ENCODE results near the gene C7orf25. TPM values are rescaled to one million over a fixed set of nuclear protein-coding genes. Genes with fewer than 3 reads are reported as not detected.

Gene C7orf25
- total RNA-seq, result 10 to 100 TPM; 10.9 to 13.6 (median 11.8) TPM

- no peaks in the 10 kb centered on the region for H3K36me3 ChIP-seq
- peak; percentile 91 to 96 for DNase-seq (ENCODE audit: low spot score in 2 of 2)
- H3K27ac ChIP-seq, result peak within 1 kb of the TSS; percentile 68 to 78
- intact Hi-C loops (cut with DNase I; ENCODE audit: low total_unique reads), result no loop called here
- peak within 1 kb of the TSS; percentile 75 to 92 (median 76) for H3K4me3 ChIP-seq
- H3K4me1 ChIP-seq, result peaks cover 0 to 8% of the 10 kb centered on the region in 2 donors
- H3K27me3 ChIP-seq, result no peaks in the 10 kb centered on the region
- no peaks in the 10 kb centered on the region for H3K9me3 ChIP-seq
- TF ChIP-seq, protein P1, sequence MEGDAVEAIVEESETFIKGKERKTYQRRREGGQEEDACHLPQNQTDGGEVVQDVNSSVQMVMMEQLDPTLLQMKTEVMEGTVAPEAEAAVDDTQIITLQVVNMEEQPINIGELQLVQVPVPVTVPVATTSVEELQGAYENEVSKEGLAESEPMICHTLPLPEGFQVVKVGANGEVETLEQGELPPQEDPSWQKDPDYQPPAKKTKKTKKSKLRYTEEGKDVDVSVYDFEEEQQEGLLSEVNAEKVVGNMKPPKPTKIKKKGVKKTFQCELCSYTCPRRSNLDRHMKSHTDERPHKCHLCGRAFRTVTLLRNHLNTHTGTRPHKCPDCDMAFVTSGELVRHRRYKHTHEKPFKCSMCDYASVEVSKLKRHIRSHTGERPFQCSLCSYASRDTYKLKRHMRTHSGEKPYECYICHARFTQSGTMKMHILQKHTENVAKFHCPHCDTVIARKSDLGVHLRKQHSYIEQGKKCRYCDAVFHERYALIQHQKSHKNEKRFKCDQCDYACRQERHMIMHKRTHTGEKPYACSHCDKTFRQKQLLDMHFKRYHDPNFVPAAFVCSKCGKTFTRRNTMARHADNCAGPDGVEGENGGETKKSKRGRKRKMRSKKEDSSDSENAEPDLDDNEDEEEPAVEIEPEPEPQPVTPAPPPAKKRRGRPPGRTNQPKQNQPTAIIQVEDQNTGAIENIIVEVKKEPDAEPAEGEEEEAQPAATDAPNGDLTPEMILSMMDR (IDR thresholded peaks at IDR 0.05), result no peak
- peak; percentile 64 to 80 (median 79) for TF ChIP-seq POLR2AphosphoS5 (IDR thresholded peaks at IDR 0.05)
Observed at GRCh38 chr7:42911454-42912447, at the start of gene C7orf25. C7orf25 (minus strand) TSS chr7:42912070; CDS start chr7:42910900, 1,170 bp downstream.

GRCh38 chr7:42961170-42961569 lies 49.3 kb upstream of the C7orf25 start:
- TF ChIP-seq POLR2A (IDR thresholded peaks at IDR 0.05), result no peak
- TF ChIP-seq, protein P1 (IDR thresholded peaks at IDR 0.05), result no peak
- no peak for TF ChIP-seq POLR2AphosphoS5 (IDR thresholded peaks at IDR 0.05)

GRCh38 chr7:42960762-42961161 lies 48.9 kb upstream of the C7orf25 start:
- peaks cover 0 to 4% of the 10 kb centered on the region in 2 donors for H3K9me3 ChIP-seq
- no peak for DNase-seq (ENCODE audit: low spot score in 2 of 2)
- H3K4me1 ChIP-seq, result no peaks in the 10 kb centered on the region
- no peaks in the 10 kb centered on the region for H3K27me3 ChIP-seq
- H3K27ac ChIP-seq, result no peak overlapping the region
- no peak overlapping the region for H3K4me3 ChIP-seq
- TF ChIP-seq, protein P1 (IDR thresholded peaks at IDR 0.05), result no peak
- TF ChIP-seq POLR2A (IDR thresholded peaks at IDR 0.05), result no peak
- TF ChIP-seq POLR2AphosphoS5 (IDR thresholded peaks at IDR 0.05), result no peak
- H3K36me3 ChIP-seq, result no peaks in the 10 kb centered on the region
- intact Hi-C loops (cut with DNase I; ENCODE audit: low total_unique reads), result no loop called here

More at GRCh38 chr7:42961170-42961569, 49.3 kb upstream of the C7orf25 start:
- Histone ChIP-seq H3K36me3 (no peaks in the 10 kb centered on the region), H3K9me3 (peaks cover 0 to 4% of the 10 kb centered on the region in 2 donors), H3K4me3 (no peak overlapping the region), H3K4me1 (no peaks in the 10 kb centered on the region), H3K27me3 (no peaks in the 10 kb centered on the region), H3K27ac (no peak overlapping the region)
- intact Hi-C loops (cut with DNase I; ENCODE audit: low total_unique reads), result no loop called here
- DNase-seq (ENCODE audit: low spot score in 2 of 2), result no peak

- intact Hi-C loops (cut with DNase I; ENCODE audit: low total_unique reads), result no loop called here
- H3K27ac ChIP-seq, result no peak overlapping the region
- no peaks in the 10 kb centered on the region for H3K4me1 ChIP-seq
- no peak overlapping the region for H3K4me3 ChIP-seq
- peaks cover 0 to 4% of the 10 kb centered on the region in 2 donors for H3K9me3 ChIP-seq
- TF ChIP-seq POLR2A (IDR thresholded peaks at IDR 0.05), result no peak
- TF ChIP-seq POLR2AphosphoS5 (IDR thresholded peaks at IDR 0.05), result no peak
- TF ChIP-seq, protein P1 (IDR thresholded peaks at IDR 0.05), result no peak
- no peaks in the 10 kb centered on the region for H3K27me3 ChIP-seq
- no peaks in the 10 kb centered on the region for H3K36me3 ChIP-seq
- no peak for DNase-seq (ENCODE audit: low spot score in 2 of 2)
Observed at GRCh38 chr7:42959549-42959948, 47.7 kb upstream of the C7orf25 start.

DNA sequence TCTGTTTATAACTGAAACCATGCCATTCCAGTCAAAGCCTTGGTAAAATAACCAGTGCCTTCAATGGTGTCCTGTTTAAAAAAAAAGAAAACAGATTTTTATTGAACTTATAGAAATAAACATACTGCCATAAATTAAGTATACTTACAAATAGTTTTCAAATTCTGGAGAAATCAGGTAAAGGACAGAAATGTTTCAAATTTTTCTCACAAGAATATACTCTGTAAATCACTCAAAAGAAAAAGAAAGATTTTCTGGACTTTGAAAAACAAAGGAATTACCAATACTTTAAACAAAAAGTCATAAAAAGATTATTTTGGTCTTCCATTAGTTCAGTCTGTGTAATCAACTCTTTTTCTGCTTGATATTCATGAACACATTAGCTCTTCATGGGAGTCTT lies 44.2 kb upstream of the C7orf25 start:
- TF ChIP-seq, protein P1 (IDR thresholded peaks at IDR 0.05), result no peak
- TF ChIP-seq POLR2AphosphoS5 (IDR thresholded peaks at IDR 0.05) (no peak), POLR2A (IDR thresholded peaks at IDR 0.05) (no peak)
- Histone ChIP-seq H3K36me3 (no peaks in the 10 kb centered on the region), H3K27ac (no peak overlapping the region), H3K9me3 (peaks cover 0 to 4% of the 10 kb centered on the region in 2 donors), H3K4me3 (no peak overlapping the region), H3K4me1 (no peaks in the 10 kb centered on the region), H3K27me3 (no peaks in the 10 kb centered on the region)
- no peak for DNase-seq (ENCODE audit: low spot score in 2 of 2)
- intact Hi-C loops (cut with DNase I; ENCODE audit: low total_unique reads), result no loop called here

Data from breast epithelium (tissue), 4 donors.